ENCODE measurements around the gene HK1. TPM values are rescaled to one million over a fixed set of nuclear protein-coding genes. Genes with fewer than 3 reads are reported as not detected.
A peak's percentile ranks its signal among the peaks of the same experiment; 100 is the strongest.

Gene HK1
- total RNA-seq, 1 donor from 2014 or later, result 219 TPM

GRCh38 chr10:69439813-69440506 is 161.7 kb downstream of the HK1 start:
- H3K27ac ChIP-seq (replicated peaks), result peak overlapping the region; percentile 79
- intact Hi-C loops (cut with micrococcal nuclease), result no loop called here
- TF ChIP-seq, protein P1, sequence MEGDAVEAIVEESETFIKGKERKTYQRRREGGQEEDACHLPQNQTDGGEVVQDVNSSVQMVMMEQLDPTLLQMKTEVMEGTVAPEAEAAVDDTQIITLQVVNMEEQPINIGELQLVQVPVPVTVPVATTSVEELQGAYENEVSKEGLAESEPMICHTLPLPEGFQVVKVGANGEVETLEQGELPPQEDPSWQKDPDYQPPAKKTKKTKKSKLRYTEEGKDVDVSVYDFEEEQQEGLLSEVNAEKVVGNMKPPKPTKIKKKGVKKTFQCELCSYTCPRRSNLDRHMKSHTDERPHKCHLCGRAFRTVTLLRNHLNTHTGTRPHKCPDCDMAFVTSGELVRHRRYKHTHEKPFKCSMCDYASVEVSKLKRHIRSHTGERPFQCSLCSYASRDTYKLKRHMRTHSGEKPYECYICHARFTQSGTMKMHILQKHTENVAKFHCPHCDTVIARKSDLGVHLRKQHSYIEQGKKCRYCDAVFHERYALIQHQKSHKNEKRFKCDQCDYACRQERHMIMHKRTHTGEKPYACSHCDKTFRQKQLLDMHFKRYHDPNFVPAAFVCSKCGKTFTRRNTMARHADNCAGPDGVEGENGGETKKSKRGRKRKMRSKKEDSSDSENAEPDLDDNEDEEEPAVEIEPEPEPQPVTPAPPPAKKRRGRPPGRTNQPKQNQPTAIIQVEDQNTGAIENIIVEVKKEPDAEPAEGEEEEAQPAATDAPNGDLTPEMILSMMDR (IDR thresholded peaks at IDR 0.05; ENCODE audit: borderline replicate concordance), result no peak

DNA sequence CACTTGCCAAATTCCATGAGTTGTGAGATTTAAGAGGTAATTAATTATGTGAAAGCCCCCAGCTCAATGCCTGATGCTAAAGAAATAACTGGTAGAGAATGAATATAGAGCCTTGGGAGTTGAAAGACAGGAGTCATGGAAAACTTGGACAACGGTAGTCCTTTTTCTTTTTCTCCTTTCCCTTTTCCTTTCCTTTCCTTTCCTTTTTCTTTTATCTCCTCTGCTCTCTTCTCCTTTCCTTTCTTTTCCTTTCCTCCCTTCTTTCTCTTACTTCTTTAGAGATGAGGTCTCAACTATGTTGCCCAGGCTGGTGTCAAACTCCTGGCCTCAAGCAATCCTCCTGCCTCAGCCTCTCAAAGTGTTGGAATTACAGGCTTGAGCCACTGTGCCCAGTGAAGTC is 165.1 kb downstream of the HK1 start:
- TF ChIP-seq, protein P1 (IDR thresholded peaks at IDR 0.05; ENCODE audit: borderline replicate concordance), result no peak
- Histone ChIP-seq H3K27me3 (ENCODE audit: low read depth) (no peaks in the 10 kb centered on the region), H3K4me1 (peaks cover 20% of the 10 kb centered on the region), H3K36me3 (no peaks in the 10 kb centered on the region), H3K27ac (replicated peaks) (no peak overlapping the region), H3K4me3 (no peak overlapping the region), H3K9me3 (replicated peaks) (no peaks in the 10 kb centered on the region)
- intact Hi-C loops (cut with micrococcal nuclease), result no loop called here
- DNase-seq, result no peak

More at GRCh38 chr10:69439813-69440506, 161.7 kb downstream of the HK1 start:
- Histone ChIP-seq H3K36me3 (no peaks in the 10 kb centered on the region), H3K27me3 (ENCODE audit: low read depth) (no peaks in the 10 kb centered on the region), H3K9me3 (replicated peaks) (no peaks in the 10 kb centered on the region), H3K4me1 (peaks cover 28% of the 10 kb centered on the region), H3K4me3 (no peak overlapping the region)
- no peak for DNase-seq

DNA sequence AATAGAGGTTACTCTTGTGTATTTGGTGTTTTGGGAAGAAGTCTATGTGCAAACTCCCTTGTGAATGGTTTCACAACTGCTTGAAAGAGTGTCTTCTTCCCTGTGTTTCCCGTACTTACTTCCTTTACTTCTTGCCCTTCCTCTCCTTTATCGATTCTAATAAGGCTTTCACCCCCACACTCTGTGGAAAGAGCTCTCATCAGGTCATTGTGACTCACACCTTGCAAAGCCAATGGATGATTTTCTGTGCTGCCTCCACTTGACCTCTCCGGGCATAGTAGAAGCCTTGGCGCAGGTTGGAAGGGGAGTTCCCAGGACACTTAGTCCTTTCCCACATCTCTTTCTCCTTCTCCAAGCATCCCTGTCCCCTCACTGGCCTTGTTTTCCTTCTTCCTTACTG is 166.7 kb downstream of the HK1 start:
- no peak overlapping the region for H3K4me3 ChIP-seq
- H3K9me3 ChIP-seq (replicated peaks), result no peaks in the 10 kb centered on the region
- DNase-seq, result no peak
- H3K27me3 ChIP-seq (ENCODE audit: low read depth), result no peaks in the 10 kb centered on the region
- intact Hi-C loops (cut with micrococcal nuclease), result no loop called here
- peaks cover 12% of the 10 kb centered on the region for H3K4me1 ChIP-seq
- TF ChIP-seq, protein P1 (IDR thresholded peaks at IDR 0.05; ENCODE audit: borderline replicate concordance), result no peak
- H3K36me3 ChIP-seq, result no peaks in the 10 kb centered on the region
- no peak overlapping the region for H3K27ac ChIP-seq (replicated peaks)

DNA sequence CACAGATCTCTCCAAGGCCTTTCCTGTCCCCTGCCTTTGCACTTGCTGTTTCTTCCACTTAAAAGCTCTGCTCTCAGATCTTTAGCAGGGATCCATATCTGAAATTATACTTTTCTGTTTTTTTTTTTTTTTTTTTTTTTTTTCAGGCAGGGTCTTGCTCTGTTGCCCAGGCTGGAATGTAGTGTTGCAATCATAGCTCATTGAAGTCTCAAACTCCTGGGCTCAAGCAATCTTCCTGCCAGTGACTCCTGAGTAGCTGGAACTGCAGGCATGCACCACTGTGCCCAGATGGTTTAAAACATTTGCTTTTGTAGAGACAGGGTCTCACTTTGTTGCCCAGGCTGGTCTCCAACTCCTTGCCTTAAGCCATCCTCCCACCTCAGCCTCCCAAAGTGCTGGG is 167.9 kb downstream of the HK1 start:
- intact Hi-C loops (cut with micrococcal nuclease), result no loop called here
- no peak overlapping the region for H3K27ac ChIP-seq (replicated peaks)

DNA sequence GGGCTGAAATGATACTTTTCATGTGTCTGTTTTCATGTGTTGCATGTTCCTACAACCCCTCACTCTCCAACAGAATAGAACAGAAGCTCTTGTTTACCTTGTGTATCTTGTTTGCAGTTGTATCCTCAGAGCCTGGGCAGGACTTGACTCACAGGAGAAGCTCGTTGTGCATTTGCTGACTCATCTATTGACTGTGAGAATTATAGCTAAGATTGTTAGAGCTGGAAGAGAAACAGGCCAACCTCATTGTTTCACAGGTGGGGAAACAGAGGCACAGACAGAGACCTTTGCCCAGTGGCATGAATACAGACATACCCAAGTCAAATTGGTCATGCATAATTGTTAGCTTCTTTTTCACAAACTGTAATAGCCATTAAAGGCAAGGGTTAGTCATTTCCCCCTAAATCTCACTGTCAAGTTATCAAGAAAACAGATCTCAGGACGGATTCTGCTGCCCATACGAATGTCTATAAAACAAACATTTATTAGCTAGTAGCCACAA is 168.4 kb downstream of the HK1 start:
- Histone ChIP-seq H3K4me3 (no peak overlapping the region), H3K36me3 (no peaks in the 10 kb centered on the region), H3K4me1 (peaks cover 23% of the 10 kb centered on the region), H3K27me3 (ENCODE audit: low read depth) (no peaks in the 10 kb centered on the region), H3K9me3 (replicated peaks) (no peaks in the 10 kb centered on the region), H3K27ac (replicated peaks) (no peak overlapping the region)
- TF ChIP-seq, protein P1 (IDR thresholded peaks at IDR 0.05; ENCODE audit: borderline replicate concordance), result no peak
- intact Hi-C loops (cut with micrococcal nuclease), result no loop called here
- DNase-seq, result no peak

More for the DNA sequence above, 167.9 kb downstream of the HK1 start:
- Histone ChIP-seq H3K4me1 (peaks cover 20% of the 10 kb centered on the region), H3K9me3 (replicated peaks) (no peaks in the 10 kb centered on the region), H3K27me3 (ENCODE audit: low read depth) (no peaks in the 10 kb centered on the region), H3K36me3 (no peaks in the 10 kb centered on the region), H3K4me3 (no peak overlapping the region)
- TF ChIP-seq, protein P1 (IDR thresholded peaks at IDR 0.05; ENCODE audit: borderline replicate concordance), result no peak
- DNase-seq, result no peak
